DMS153 treated with DMSO at 0.1 percent for 48 hours (cell line): ENCODE data around the gene COL5A1.
"Not testable (repeated sequence)": the region's sequence is repeated elsewhere in the genome, so short reads cannot be mapped to it uniquely, and the experiment has no call there.

Experiments used
- DNase-seq: peaks from one replicate; lab custom pipeline; 2025; ENCODE audit not compliant: unreplicated experiment; lab: John Stamatoyannopoulos, UW

The COL5A1 gene

DNA sequence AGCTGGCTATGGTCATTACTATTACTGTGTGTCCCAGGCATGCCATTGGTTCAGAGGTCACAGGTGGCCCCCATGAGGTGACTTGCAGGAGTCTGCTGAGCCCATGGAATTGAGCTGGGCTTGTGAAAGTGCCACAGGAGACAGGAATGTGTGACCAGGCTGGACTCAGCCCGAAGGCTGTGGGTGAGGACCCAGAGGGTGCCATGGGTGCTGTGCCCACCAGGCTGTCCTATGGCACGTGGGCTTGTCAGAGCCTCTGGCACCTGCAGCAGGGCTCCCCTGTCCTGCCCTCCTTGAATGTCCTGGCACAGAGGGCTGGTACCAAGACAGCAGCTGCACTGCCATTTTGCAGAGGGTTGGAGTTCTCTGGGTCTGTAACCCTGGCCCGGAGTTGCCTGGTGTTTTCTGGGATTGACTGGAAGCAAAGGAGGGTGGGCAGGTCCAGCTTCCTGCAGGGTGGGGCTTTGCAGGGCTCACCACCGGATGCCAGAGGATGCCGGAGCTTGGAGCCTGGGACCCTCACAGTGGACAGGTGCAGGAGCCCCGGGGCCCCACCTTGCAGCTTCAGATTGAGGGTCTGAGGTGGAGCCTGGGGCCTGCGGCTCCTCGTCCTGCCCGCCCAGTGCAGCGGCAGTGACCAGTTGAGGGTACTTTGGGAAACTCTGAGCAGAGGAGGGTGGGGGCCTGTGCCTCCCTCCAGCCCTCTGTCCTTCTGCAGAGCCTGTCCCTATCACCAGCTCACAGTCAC is 14.2 kb downstream of the COL5A1 start:
- no peak for DNase-seq

DNA sequence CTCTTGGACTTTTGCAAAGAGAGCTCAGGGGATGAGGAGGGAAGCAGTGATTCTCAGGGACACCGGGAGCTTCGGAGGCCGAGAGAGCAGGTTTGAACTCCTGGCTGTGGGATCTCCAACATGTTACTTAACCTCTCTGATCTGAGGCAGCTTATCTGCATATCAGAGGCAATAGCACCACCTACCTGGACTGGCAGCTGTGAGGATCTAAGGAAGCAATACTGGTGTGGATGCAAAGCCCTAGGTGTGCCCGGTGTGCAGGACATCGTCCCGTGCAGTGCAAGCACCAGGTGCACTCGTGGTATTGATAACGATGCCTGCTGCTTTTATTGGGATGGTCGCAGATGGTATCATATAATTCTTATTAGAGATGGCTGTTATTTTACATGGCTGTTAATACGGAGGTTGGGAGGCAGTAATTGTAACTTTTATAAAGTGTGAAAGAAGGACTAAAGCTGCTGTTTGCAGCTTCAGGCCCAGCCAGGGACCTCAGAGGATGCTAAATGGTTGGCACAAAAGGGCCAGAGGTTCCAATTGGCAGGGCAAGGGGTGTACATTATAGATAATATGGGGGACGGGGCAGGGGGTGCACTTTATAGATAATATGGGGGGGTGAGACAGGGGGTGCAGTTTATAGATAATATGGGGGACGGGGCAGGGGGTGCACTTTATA is 14.9 kb downstream of the COL5A1 start:
- no peak for DNase-seq

DNA sequence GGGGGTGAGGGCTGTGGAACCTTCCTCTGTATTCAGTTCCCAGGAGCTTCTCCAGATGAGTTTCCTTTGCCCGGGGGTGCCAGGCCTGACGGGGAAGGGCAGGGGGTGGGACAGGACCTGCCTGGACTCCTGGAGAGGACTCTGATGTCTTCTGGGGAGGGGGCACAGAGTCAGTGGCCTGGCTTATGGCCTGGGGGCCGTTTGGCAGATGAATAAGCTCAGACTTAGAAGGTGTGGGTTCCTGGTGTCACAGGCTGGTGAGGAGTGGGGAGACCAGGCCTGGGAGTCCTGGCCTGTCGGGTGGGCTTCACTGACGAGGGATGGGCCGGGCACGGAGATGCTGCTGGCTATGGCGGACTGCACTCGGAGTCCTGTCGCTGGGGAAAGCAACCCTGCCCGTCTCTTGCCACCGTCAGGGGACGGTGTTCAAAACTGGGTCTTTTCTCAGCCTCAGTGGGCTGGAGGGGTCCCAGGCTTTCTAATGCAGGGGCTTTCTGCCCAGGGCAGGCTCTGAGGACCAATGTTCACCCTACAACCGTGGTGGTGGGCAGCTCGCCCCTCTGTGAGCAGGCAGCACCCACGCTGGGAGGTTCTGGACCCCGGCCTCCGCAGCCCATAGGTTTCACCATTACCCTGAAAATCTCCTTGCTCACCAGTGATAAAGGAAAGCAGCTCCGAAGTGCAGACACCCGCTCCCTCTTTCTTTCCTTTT is 16.2 kb downstream of the COL5A1 start:
- no peak for DNase-seq

DNA sequence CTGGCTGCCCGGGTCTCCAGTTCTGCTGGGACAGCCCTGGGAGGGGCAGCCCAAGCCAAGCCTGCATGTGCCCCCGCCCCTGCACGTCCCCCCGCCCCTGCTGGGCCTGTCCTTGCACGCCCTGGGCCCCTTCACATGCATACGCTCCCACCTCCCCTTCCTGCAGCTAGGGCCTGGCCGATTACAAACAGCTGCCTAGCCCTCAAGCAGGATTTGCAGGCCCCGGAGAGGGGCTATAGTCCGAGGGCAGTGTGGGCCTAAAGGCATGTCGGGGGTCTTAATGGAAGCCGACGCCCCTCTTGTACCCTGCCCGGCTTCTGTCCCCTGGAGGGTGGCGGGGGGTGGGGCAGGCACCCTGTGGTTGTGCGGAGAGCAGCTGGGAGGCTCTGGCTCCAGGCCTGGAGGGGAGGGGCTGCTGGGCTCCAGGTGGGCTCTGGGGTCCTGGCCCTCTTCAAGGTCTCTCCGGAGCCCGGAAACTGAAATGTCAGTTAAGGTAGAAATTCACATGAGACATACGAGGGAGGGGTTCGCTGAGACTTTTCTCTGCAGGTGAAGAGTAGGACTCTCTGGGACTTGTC is 16.9 kb downstream of the COL5A1 start:
- no peak for DNase-seq

DNA sequence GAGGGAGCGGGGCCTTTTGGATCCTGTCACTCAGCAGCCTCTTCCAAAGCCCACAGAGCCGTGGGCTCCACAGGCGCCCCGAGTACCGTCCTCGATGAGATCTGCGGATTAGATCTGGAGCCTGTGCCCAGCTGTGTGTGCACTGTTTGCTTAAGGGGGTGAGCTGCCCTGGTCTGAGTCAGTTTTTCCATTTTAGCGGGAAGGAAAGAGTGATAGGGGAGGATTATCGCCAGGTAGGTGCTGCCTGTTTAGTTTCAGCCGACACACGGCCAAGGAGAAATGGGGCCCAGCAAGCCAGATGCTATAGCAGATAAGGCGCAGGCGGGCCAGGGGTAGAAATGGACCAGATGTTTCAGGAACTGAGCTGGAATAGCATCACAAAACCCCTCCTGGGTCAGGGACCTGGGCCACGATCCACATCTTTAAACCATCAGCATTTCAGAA is 18.1 kb downstream of the COL5A1 start:
- no peak for DNase-seq

DNA sequence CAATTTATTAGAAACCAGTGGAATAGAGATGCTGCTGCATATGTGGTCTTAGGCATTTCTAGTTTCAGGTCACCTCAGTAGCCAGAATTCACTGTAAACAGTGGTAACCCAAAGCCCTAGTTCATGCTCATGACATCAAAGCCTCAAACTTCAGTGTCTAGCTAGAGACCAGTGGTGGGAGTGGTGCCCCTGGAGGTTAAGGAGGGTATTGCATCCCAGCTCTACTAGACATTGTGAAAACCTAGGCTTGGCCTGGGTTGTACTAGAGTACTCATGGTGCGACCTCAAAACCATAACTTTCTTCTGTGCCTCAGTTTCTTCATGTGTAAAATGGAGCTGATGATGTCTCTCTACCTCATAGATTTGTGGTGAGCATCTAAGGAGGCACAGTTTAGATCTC is 18.8 kb downstream of the COL5A1 start:
- DNase-seq = no peak

DNA sequence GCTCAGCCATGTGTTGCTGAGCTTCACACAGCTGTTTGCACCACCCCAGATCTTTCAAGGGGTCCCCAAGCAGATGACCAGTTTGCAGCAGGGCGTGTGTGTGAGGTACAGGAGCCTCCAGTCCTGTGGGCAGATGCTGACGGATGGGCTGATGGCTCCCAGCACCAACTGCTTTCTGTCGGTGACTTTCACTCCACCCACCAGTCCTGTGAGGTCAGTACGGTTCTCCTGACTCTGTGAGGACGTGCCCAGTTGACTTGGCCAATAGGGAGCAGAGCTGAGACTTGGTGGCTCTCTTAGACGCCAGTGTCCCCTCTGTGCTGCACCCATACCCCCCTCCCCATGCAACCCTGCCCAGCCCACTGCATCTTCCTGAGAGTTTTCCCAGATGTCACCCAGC is 19.7 kb downstream of the COL5A1 start:
- no peak for DNase-seq

DNA sequence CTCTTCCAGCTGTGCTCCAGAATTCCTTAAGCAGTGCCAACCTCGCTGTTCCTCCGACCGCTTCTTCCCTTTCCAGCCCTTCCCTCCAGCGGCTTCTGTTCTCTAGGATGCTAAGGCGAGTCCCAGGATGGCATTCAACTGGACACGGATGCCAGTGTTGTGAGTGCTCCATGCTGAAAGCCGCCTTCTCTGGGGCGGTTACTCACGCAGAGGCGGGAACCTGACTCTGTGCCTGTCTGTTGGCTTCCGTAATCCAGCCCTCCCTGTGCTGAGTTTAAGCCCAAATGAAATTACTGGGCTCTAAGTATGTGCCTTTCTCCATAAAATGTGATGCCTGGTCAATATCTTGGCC is 20.2 kb downstream of the COL5A1 start:
- no peak for DNase-seq

DNA sequence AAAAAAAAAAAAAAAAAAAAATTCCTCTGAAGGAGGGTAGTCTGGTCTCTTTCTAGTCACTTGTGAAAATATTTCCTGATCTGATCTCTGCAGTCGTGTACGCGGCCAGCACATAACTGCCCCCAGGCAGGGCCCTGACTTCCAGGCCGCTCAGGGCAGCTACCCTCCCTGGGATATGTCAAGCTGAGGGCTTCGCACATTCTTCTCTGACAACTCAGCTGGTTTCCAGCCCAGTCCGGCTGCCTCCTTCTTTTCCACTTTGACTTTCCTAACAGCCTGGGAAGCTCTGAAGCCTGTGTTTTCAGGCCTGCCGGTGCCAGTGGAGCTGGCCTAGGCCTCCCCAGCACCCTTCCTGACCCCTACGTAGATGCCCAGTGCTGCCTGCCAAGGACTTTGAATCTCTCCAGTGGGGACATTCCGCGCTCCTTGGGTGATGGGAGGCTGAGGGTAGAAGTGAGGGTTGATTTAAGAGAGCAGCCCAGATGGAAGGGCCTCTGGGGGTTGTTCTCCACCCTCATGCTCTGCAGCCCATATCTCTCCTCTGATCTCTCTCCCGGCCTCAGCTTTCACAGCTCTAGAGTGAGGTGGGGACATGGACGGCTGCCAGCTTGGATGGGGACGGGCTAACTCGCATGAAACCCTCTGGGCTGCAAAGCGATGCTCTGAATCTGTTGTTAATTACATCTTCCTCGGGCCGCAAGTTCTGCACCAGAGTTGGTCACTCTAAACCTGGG is 20.7 kb downstream of the COL5A1 start:
- DNase-seq = no peak

DNA sequence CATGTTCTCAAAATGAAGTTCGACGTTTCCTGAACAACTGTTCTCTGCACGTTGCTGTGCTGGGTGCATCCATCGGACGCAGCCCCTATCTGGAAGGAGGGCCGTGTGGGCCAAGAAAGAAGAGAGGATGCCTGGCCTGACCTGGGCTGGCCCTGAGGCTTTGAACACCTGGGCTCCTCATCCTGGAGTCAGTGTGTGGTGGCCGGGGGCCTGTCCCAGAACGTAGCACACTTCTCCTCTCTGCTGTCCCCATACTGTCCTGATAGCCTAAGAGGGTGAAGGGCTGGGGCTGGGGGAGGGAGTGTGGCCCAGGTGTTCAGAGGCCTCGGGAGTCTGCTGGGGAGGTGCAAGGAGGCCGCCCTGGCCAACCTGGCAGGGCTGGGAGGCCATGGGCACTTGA is 21.5 kb downstream of the COL5A1 start:
- no peak for DNase-seq

DNA sequence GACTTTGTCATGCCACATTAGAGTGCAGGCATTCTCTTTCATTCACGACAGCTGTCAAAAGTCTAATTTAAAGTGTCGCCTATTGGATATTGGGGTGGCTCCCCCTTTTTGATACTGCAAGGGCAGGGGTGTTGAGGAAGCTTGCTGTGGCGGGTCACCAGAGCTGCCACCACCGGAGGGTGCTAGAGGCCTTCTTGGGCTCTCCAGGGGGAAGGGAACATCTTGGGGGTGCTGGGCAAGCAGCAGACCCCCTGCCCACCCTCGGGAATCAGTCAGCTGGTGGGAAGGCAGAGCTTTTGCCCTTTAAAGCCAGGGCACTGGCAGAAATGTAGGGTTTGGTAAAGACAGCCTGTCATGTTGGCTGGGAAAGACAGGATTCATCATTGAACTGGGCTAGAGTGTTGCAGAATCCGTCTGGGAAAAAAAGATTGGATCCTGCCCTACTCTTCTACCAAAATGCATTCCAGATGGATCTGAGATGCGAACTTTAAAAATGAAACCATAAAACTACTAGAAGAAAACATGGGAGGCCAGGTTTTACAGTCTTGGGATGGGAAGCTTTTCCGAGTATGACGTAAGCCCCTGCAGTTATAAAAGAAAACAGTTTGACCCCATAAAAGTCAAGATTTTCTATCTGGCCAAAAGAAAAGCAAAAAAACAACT is 22.3 kb downstream of the COL5A1 start:
- no peak for DNase-seq

DNA sequence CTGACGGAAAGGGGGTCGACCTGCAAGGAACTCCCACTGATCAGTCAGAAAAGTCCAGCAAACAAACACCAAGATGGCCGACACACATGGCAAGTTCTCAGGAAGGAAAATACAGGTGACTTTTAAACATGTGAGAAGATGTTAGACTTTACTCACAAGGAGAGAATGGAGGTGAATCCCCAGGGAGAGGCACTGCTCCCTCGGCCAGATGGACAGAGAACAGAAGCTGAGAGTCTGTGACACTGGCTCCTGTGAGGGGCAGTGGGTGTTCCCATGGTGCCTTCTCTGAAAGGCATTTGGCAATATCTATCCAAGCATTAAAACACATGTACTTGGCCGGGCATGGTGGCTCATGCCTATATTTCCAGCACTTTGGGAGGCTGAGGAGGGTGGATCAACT is 22.8 kb downstream of the COL5A1 start:
- DNase-seq = no peak

DNA sequence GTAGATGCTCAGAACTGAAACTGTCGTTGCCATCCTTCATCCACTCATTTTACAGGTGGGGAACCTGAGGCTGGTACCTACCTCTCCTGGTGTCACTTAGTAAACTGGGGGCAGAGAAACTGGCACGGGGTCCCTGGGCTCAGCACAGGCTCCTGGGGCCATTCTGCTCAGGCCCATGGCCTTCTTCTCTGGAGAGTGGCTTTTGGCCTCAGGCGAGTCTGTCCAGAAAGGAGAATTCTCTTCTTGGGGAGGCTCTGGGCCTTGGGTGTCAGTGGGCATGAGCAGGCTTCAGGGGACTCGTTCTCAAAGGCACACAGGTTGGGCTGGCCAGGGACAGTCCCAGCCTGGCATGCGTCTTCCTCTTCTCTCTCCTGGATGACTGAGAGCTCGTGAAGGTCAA is 24.6 kb downstream of the COL5A1 start:
- no peak for DNase-seq

DNA sequence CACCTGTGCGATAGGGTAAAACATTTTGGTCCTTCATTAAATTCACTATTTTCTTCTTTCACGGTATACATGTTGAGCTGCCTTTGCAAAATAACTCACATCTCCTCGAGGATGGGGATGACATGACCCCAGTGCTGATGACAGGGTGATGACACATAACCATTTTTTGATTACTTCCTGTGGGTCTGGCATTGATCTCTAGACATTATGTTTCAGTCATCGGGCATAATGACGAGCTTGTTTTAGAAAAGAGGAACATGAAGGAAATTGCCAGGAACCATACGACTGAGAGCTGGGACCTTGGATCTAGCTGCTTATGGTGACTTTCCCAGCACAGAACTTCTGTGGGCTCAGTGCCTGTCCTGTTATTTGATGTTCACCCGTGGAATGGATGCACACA is 25.2 kb downstream of the COL5A1 start:
- DNase-seq = no peak

DNA sequence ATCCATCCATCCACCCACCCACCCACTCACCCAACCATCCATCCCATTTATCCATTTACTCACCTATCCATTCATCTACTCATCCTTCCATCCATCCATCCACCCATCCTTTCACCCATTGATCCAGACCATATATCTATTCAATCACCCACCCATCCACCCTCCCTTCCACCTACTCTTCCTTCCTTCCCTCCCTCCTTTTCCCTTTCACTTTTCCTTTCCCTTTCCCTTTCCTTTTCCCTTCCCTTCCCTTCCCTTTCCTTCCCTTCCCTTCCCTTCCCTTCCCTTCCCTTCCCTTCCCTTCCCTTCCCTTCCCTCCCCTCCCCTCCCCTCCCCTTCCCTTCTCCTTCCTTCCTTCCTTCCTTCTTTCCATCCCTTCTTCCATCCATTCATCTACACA is 27.4 kb downstream of the COL5A1 start:
- not testable (repeated sequence) for DNase-seq

DNA sequence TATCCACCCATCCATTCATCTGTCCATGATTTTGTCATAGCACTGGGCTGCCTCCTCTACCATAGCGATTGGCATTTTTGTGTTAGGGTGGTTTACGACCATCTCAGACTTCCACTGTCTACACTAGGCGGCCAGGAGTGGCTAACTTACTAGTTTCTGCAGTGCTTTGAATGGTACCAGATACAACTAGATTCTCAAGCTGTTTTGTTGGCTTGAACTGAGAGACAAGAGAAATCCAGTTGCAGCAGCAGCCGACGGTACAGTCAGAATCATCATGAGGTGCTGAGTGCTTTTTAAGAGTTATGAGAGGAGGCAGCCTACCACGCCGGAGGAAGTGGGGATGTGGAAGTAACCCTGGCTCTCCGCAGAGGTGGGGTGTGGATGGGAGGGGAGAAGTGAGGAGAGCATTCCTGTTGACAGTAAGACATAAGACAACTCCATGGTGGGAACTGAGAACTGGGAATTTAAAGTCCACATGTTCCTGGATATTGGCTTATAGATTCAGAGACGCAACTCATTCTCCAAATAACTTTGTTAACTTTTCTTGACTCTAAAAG is 27.9 kb downstream of the COL5A1 start:
- no peak for DNase-seq

DNA sequence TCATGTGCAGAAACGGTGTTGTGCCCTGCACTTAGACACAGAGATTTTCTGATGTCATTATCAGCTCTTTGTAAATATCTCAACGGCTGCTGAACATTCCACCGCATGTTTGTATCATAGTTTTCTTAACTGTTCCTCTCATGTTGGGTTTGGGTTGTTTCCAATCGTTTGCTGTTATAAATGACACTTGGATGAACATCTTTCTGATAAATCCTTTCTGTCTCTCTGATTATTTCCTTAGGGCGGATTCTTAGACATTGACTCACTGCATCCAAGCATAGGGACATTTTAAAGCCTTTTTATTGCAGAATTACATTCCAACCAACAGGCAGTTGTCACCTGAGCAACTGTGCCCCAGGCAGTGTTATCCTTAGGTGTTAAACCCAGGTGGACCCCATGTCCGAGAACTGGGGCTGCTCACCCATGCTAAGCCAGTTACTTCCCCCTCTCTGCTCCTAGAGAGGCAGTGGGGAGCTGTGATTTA is 28.5 kb downstream of the COL5A1 start:
- no peak for DNase-seq

DNA sequence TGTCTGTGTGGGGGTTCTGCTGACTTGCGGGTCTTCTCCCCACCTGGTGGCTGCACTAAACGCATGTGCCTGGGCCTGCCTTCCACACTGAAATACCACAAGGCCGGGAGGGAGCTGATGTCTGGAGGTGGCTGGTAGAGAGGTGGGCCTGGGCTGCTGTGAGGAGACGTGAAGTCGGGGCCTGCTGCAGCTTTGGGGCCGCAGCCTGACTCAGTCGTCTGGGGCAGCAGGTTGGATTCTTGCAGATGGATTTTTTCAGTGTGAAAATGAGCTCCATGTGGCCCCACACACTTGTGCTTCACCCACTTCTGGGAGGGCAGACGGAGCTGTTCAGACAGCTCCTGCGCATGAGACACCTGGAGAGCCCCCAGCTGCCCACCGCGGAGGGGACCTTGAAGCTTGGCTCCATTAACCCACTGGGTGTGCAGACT is 29.3 kb downstream of the COL5A1 start:
- no peak for DNase-seq

DNA sequence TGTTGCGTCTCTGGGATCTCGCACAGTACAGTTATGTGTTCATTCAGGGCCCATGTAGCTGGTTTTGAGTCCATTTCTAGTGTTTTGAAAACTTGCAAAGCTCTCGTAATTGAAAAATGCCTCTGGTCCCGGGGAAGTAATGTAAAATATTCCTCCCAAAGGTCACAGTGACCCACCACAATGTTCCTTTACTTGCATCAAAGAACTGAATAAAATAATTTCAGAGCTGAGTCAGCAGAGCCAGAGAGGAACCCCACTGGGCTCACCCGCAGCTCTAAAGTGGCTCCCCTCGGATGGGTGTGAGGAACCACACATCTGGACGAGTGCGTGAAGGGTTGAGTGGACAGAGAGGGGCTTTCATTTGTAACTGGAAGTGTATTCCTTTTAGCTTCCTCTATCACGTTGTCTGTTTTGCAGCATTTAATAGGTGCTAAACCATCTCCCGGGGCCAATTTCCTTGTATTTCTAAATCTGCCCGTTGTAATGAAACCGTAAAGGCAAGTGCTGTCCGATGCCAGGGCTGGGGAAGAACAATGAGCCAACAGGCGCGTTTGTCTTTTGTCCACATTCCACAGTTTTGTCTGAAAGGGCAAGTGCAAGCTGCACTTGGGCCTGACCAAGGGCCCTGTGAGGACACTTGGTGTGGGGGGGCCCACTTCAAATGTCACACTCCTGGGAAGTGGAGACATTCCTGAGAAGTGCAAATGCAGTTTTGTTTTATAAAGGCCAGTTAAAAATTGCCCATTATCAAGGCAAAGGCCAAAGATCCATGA is 29.9 kb downstream of the COL5A1 start:
- no peak for DNase-seq
